Lung (tissue), 16 donors: Measurements from ENCODE around the gene RHOT1. TPM values are rescaled to one million over a fixed set of nuclear protein-coding genes. Genes with fewer than 3 reads are reported as not detected.
"Not testable (repeated sequence)": the region's sequence is repeated elsewhere in the genome, so short reads cannot be mapped to it uniquely, and the experiment has no call there.

Experiments
- ATAC-seq: fragments of 200-7000 bp; cut with Tn5 transposase; one replicate; pipeline ENCODE4 v1.9.1; 2020; ENCODE audit warnings: moderate number of reproducible peaks; ENCODE audit not compliant: insufficient read depth, low FRiP score
- DNase-seq, 3 donors: peaks; one replicate each; pipeline ENCODE4 v3.0.0-alpha.2; 2013 to 2017
- H3K27ac ChIP-seq, 2 donors: one replicate each; pipeline ENCODE4 v1.5.1; 2013; ENCODE audit warnings: mild to moderate bottlenecking in 2 of 2, moderate library complexity in 2 of 2, control low read depth in 1 of 2, inconsistent platforms in 1 of 2, low read depth in 1 of 2, low read length in 1 of 2
- H3K27me3 ChIP-seq, 3 donors: one replicate each; pipeline ENCODE4 v1.5.1; 2013; ENCODE audit warnings: low read length in 2 of 3; ENCODE audit not compliant: control insufficient read depth in 3 of 3, insufficient read depth in 3 of 3
- H3K36me3 ChIP-seq, 4 donors: one replicate each; pipeline ENCODE4 v1.5.1; 2013; ENCODE audit warnings: low read length in 4 of 4, mild to moderate bottlenecking in 1 of 4, moderate library complexity in 1 of 4; ENCODE audit not compliant: control insufficient read depth in 4 of 4, insufficient read depth in 4 of 4
- H3K4me1 ChIP-seq, 5 donors: one replicate each; pipeline ENCODE4 v1.5.1; 2013; ENCODE audit warnings: low read length in 5 of 5, mild to moderate bottlenecking in 2 of 5, moderate library complexity in 1 of 5; ENCODE audit not compliant: control insufficient read depth in 5 of 5, insufficient read depth in 5 of 5
- H3K4me3 ChIP-seq: one replicate; pipeline ENCODE4 v1.5.1; 2013; ENCODE audit warnings: mild to moderate bottlenecking, control low read depth, moderate library complexity
- H3K9ac ChIP-seq, 2 donors: one replicate each; pipeline ENCODE4 v1.5.1; 2013; ENCODE audit warnings: low read length in 2 of 2, control low read depth in 1 of 2; ENCODE audit not compliant: insufficient read depth in 1 of 2
- H3K9me3 ChIP-seq, 4 donors: one replicate each; pipeline ENCODE4 v1.5.1; 2013; ENCODE audit warnings: low read length in 3 of 4, mild to moderate bottlenecking in 1 of 4, moderate library complexity in 1 of 4; ENCODE audit not compliant: control insufficient read depth in 4 of 4, insufficient read depth in 3 of 4
- WGBS, 2 donors: extraction: QIAGEN DNeasy Blood & Tissue Kit; methylation state at CpG; one replicate each; pipeline ENCODE4 v1.1.7; 2013; 5-methylcytosine and 5-hydroxymethylcytosine counted together
- long read RNA-seq, 5 donors: transcript quantifications; one replicate each; lab custom pipeline, GENCODE V29; 2026
- polyA plus RNA-seq, 2 donors: library from polyadenylated mRNA; stranded (reverse); fragments of 200-250 nt; gene quantifications; one replicate each; pipeline ENCODE4 v1.2.1, GENCODE V29; 2013
- total RNA-seq, 2 donors: library from RNA; depleted of rRNA in 1 of 2; stranded (reverse); fragments of >200 nt in 1 of 2; gene quantifications; one replicate each; pipeline ENCODE4 v1.2.1, GENCODE V29; 2014 to 2021
- TF ChIP-seq, protein P1 (sequence below): IDR thresholded peaks from 2 replicates; pipeline ENCODE4 v1.5.1; 2012; ENCODE audit warnings: mild to moderate bottlenecking; ENCODE audit errors: control extremely low read depth, extremely low read depth
- donor health status: control.
- donor health status: control.
- donor health status: Bipolar disorder and iron deficiency.
- donor health status: healthy.
- donor health status: DM: yes; HTN: yes; CAD: no.

Gene RHOT1
- total RNA-seq (10 to 100 TPM; 33.4 to 90.5 TPM), polyA plus RNA-seq (10 to 100 TPM; 28.5 to 56.3 TPM)
- long read RNA-seq, donor 1, transcript RHOT1-201 (19 exons, 3,133 nt), result major isoform, 5 of 6 reads
- long read RNA-seq, donor 1, partial matches to known transcripts, result 0 of 6 reads
- long read RNA-seq, donor 1, other reads (novel, unspliced or antisense), result 0 of 6 reads
- long read RNA-seq, donor 2, partial matches to known transcripts, result 6 of 7 reads
- long read RNA-seq, donor 2, other reads (novel, unspliced or antisense), result 0 of 7 reads
- long read RNA-seq, donor 3, transcript RHOT1-201 (19 exons, 3,133 nt), result major isoform, 6 of 11 reads
- long read RNA-seq, donor 3, partial matches to known transcripts, result 0 of 11 reads
- long read RNA-seq, donor 3, other reads (novel, unspliced or antisense), result 0 of 11 reads
- long read RNA-seq, donor 4, partial matches to known transcripts, result 6 of 6 reads
- long read RNA-seq, donor 4, other reads (novel, unspliced or antisense), result 0 of 6 reads
- long read RNA-seq, donor 5, transcript RHOT1-201 (19 exons, 3,133 nt), result major isoform, 9 of 12 reads
- long read RNA-seq, donor 5, partial matches to known transcripts, result 0 of 12 reads
- long read RNA-seq, donor 5, other reads (novel, unspliced or antisense), result 0 of 12 reads

DNA sequence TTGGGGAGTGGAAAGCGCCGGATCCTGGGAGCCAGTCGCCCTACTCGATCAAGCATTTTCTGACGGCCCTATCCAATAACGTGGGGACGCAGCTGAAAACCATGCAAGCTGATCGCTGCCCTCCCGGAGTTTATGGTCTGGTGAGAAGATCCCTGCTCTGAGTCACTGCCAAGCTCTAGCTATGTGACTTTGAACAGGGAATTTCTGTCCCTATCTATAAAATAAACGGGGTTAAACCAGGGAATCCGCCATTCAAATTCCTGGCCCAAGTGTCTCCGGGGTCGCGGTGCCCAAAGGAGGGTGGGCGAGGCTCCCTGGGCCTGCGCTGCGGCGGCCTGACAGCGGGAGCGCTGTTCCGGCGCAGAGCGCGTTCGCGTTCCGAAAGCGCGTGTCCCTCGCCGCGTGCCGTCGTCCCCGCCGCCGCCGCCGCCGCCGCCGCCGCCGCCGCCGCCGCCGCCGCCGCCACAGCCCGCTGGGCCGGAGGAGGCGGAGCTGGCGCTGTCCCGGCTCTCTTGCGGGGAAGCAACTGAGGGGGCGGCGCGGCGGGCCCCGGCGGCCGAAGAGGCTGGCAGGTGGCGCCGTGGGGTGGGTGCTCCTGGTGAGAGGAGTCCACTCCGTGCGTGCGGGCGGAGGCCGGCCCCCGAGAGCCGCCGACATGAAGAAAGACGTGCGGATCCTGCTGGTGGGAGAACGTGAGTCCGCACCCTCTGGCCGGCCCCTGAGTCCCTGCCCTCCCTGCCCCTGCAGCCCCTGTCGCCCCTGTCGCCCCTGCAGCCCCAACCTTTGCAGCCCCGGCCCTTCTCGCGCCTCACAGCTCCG lies at the start of gene RHOT1:
Gene RHOT1, plus strand, starts transcription at position 465 of the 819 bp plus-strand sequence. Its CDS starts 191 bp downstream, at position 656.
- ATAC-seq, result peak; percentile 75
- Histone ChIP-seq H3K9ac (peak within 1 kb of the TSS; percentile 85 to 89), H3K27ac (peak within 1 kb of the TSS; percentile 92 to 99), H3K9me3 (no peaks in the 10 kb centered on the region), H3K4me1 (peaks cover 0 to 20% (median 4%) of the 10 kb centered on the region in 5 donors), H3K27me3 (no peaks in the 10 kb centered on the region), H3K36me3 (no peaks in the 10 kb centered on the region), H3K4me3 (peak within 1 kb of the TSS; percentile 86)
- WGBS, 2 donors, result 1% methylated on average over 28 to 84 of the region's 84 CpGs
- TF ChIP-seq, protein P1, sequence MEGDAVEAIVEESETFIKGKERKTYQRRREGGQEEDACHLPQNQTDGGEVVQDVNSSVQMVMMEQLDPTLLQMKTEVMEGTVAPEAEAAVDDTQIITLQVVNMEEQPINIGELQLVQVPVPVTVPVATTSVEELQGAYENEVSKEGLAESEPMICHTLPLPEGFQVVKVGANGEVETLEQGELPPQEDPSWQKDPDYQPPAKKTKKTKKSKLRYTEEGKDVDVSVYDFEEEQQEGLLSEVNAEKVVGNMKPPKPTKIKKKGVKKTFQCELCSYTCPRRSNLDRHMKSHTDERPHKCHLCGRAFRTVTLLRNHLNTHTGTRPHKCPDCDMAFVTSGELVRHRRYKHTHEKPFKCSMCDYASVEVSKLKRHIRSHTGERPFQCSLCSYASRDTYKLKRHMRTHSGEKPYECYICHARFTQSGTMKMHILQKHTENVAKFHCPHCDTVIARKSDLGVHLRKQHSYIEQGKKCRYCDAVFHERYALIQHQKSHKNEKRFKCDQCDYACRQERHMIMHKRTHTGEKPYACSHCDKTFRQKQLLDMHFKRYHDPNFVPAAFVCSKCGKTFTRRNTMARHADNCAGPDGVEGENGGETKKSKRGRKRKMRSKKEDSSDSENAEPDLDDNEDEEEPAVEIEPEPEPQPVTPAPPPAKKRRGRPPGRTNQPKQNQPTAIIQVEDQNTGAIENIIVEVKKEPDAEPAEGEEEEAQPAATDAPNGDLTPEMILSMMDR, result peak; percentile 45
- peak; percentile 86 to 92 (median 87) for DNase-seq

DNA sequence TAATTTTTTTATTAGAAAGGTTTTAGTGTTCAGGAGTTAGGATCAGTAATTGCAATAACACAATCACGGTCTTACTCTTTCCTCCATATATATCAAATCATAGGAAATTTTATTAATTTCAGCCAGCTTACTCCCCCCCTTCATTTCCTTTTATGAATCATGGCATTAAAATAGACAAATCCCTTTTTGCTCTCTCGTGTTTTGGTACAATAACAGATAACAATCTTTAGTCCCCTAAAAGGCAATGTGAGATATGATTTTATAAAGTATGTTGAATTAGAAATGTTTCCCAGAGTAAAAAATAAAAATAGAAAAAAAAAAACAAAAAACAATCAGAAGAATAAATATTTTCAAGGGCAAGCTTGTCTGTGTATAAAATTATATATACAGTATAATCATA lies 42.6 kb upstream of the RHOT1 start:
- no peaks in the 10 kb centered on the region for H3K27me3 ChIP-seq

DNA sequence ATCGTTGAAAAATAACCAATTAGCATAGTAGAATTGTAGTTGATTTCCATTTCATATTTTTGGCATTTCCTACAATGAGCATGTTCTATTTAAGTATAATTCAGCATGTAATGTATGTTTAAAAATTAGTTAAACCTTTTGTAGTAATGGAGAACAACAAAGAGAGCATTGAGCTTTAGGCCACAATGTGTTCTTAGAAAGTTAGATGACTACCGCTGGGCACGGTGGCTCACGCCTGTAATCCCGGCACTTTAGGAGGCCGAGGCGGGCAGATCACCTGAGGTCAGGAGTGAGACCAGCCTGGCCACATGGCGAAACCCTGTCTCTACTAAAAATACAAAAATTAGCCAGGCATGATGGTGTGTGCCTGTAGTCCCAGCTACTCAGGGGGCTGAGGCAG lies 42.0 kb upstream of the RHOT1 start:
- WGBS, 2 donors, result 95 to 97% methylated on average over 8 of the region's 8 CpGs
- H3K9me3 ChIP-seq, H3K27me3 ChIP-seq, H3K4me3 ChIP-seq, DNase-seq, H3K4me1 ChIP-seq, ATAC-seq, H3K9ac ChIP-seq, H3K36me3 ChIP-seq, H3K27ac ChIP-seq: not testable (repeated sequence)

More for the DNA sequence above, 42.6 kb upstream of the RHOT1 start:
- Histone ChIP-seq H3K9me3 (no peaks in the 10 kb centered on the region), H3K4me1 (peaks cover 0 to 3% (median 0%) of the 10 kb centered on the region in 5 donors), H3K4me3 (no peak overlapping the region), H3K36me3 (no peaks in the 10 kb centered on the region), H3K9ac (no peak overlapping the region), H3K27ac (no peak overlapping the region)
- ATAC-seq (no peak), DNase-seq (no peak)
- TF ChIP-seq, protein P1, result no peak
- 68 to 85% methylated on average over 2 of the region's 2 CpGs for WGBS, 2 donors
